ENCODE results near the gene SLC5A10.
A peak's percentile ranks its signal among the peaks of the same experiment; 100 is the strongest.
"Not testable (repeated sequence)": the region's sequence is repeated elsewhere in the genome, so short reads cannot be mapped to it uniquely, and the experiment has no call there.

Gene SLC5A10

GRCh38 chr17:18948476-18949006, 3.4 kb upstream of the SLC5A10 start:
- no peak for DNase-seq

GRCh38 chr17:18949566-18949965, 2.4 kb upstream of the SLC5A10 start:
- DNase-seq: no peak

- no peak for DNase-seq
Observed at GRCh38 chr17:18950346-18950745, 1.6 kb upstream of the SLC5A10 start.

GRCh38 chr17:18950944-18951905, 740 bp upstream of the SLC5A10 start:
- no peak for DNase-seq

- DNase-seq: no peak
Observed at GRCh38 chr17:18953231-18953728, 1.3 kb downstream of the SLC5A10 start.

GRCh38 chr17:18954321-18954720, 2.4 kb downstream of the SLC5A10 start:
- DNase-seq: no peak

GRCh38 chr17:18955009-18955408, 3.0 kb downstream of the SLC5A10 start:
- no peak for DNase-seq

GRCh38 chr17:18956021-18956420, 4.1 kb downstream of the SLC5A10 start:
- DNase-seq: not testable (repeated sequence)

GRCh38 chr17:18956581-18956980, 4.6 kb downstream of the SLC5A10 start:
- no peak for DNase-seq

GRCh38 chr17:18957831-18958230, 5.9 kb downstream of the SLC5A10 start:
- no peak for DNase-seq

- no peak for DNase-seq
Observed at GRCh38 chr17:18958611-18959010, 6.6 kb downstream of the SLC5A10 start.

- no peak for DNase-seq
Observed at GRCh38 chr17:18959071-18959844, 7.3 kb downstream of the SLC5A10 start.

- DNase-seq: no peak
Observed at GRCh38 chr17:18959845-18960240, 7.9 kb downstream of the SLC5A10 start.

- DNase-seq: no peak
Observed at GRCh38 chr17:18960241-18960665, 8.3 kb downstream of the SLC5A10 start.

- peak; percentile 88 for DNase-seq
Observed at GRCh38 chr17:18960803-18961511, 9.0 kb downstream of the SLC5A10 start.

GRCh38 chr17:18961634-18962493, 9.9 kb downstream of the SLC5A10 start:
- no peak for DNase-seq

GRCh38 chr17:18962494-18962815, 10.5 kb downstream of the SLC5A10 start:
- no peak for DNase-seq

GRCh38 chr17:18963126-18964017, 11.4 kb downstream of the SLC5A10 start:
- DNase-seq: no peak

- no peak for DNase-seq
Observed at GRCh38 chr17:18964018-18964351, 12.0 kb downstream of the SLC5A10 start.

- DNase-seq: no peak
Observed at GRCh38 chr17:18964550-18964949, 12.6 kb downstream of the SLC5A10 start.

Data from NCI-H82 (cell line).